GM23338 (cell line): Measurements from ENCODE around the gene RPL22. TPM values are rescaled to one million over a fixed set of nuclear protein-coding genes. Genes with fewer than 3 reads are reported as not detected.

Experiments
- ATAC-seq: fragments of 200-7000 bp; cut with Tn5 transposase; 3 replicates; pipeline ENCODE4 v1.9.1; 2020
- DNase-seq: peaks from one replicate; pipeline ENCODE4 v3.0.0-alpha.2; 2015; ENCODE audit warnings: low spot score
- H2AFZ ChIP-seq: fragments of 200-600 bp; sonication (generic); 2 replicates; pipeline ENCODE4 v1.8.0; 2016; ENCODE audit warnings: antibody characterized with exemption, mild to moderate bottlenecking, moderate library complexity
- H3F3A ChIP-seq: fragments of 200-600 bp; sonication (generic); replicated peaks from 2 replicates; pipeline ENCODE4 v1.8.0; 2017; ENCODE audit warnings: antibody characterized with exemption, mixed run types, low read depth
- H3K27ac ChIP-seq: fragments of 200-600 bp; sonication (generic); 2 replicates; pipeline ENCODE4 v1.6.1; 2016; ENCODE audit warnings: low read depth
- H3K27me3 ChIP-seq: fragments of 200-600 bp; sonication (generic); 2 replicates; pipeline ENCODE4 v1.8.0; 2016; ENCODE audit warnings: mild to moderate bottlenecking, mixed run types, moderate library complexity; ENCODE audit not compliant: insufficient read depth
- H3K36me3 ChIP-seq: fragments of 200-600 bp; sonication (generic); 2 replicates; pipeline ENCODE4 v1.8.0; 2016; ENCODE audit warnings: mild to moderate bottlenecking; ENCODE audit not compliant: insufficient read depth
- H3K4me1 ChIP-seq: fragments of 200-600 bp; sonication (generic); 2 replicates; pipeline ENCODE4 v1.8.0; 2016; ENCODE audit warnings: mild to moderate bottlenecking, moderate library complexity; ENCODE audit not compliant: insufficient read depth
- H3K4me2 ChIP-seq: fragments of 200-600 bp; sonication (generic); 2 replicates; pipeline ENCODE4 v1.7.1; 2017; ENCODE audit warnings: mixed run types
- H3K4me3 ChIP-seq: fragments of 200-600 bp; sonication (generic); 2 replicates; pipeline ENCODE4 v1.6.1; 2016; ENCODE audit warnings: mixed run types
- H3K79me2 ChIP-seq: fragments of 200-600 bp; sonication (generic); replicated peaks from 2 replicates; pipeline ENCODE4 v1.8.0; 2017; ENCODE audit warnings: mild to moderate bottlenecking; ENCODE audit not compliant: insufficient read depth
- H3K9me2 ChIP-seq: fragments of 200-600 bp; sonication (generic); 2 replicates; pipeline ENCODE4 v1.8.0; 2017; ENCODE audit not compliant: insufficient read depth
- H4K20me1 ChIP-seq: fragments of 200-600 bp; sonication (generic); replicated peaks from 2 replicates; pipeline ENCODE4 v1.8.0; 2017; ENCODE audit warnings: mild to moderate bottlenecking; ENCODE audit not compliant: insufficient read depth
- H3K27ac Mint-ChIP-seq: 2 replicates; pipeline ENCODE4 v1.8.0; 2020; ENCODE audit warnings: inconsistent platforms, mild to moderate bottlenecking, moderate library complexity, mixed read lengths
- H3K27me3 Mint-ChIP-seq: 3 replicates; pipeline ENCODE4 v1.8.0; 2022; ENCODE audit warnings: low read depth, mild to moderate bottlenecking, moderate library complexity, mixed read lengths, inconsistent platforms; ENCODE audit not compliant: insufficient read depth, poor library complexity
- H3K36me3 Mint-ChIP-seq: 3 replicates; pipeline ENCODE4 v1.8.0; 2021; ENCODE audit warnings: low read depth, mild to moderate bottlenecking, inconsistent platforms, moderate library complexity, mixed read lengths
- H3K4me1 Mint-ChIP-seq: 3 replicates; pipeline ENCODE4 v1.8.0; 2020; ENCODE audit warnings: mild to moderate bottlenecking, inconsistent platforms, mixed read lengths
- H3K4me3 Mint-ChIP-seq: 3 replicates; pipeline ENCODE4 v1.8.0; 2021; ENCODE audit warnings: moderate library complexity, mild to moderate bottlenecking, inconsistent platforms, mixed read lengths
- H3K9me3 Mint-ChIP-seq: 3 replicates; pipeline ENCODE4 v1.8.0; 2020; ENCODE audit warnings: moderate library complexity, mild to moderate bottlenecking, inconsistent platforms, mixed read lengths
- CREB1 ChIP-seq: fragments of 250-450 bp; sonication (Bioruptor Pico); IDR thresholded peaks from 2 replicates; pipeline ENCODE4 v1.5.0; 2020; ENCODE audit warnings: low read depth, mild to moderate bottlenecking, moderate library complexity
- ETS1 ChIP-seq: IDR thresholded peaks from 2 replicates; pipeline ENCODE4 v1.6.1; 2016; ENCODE audit warnings: antibody characterized with exemption
- EZH2 ChIP-seq: fragments of 200-600 bp; sonication (generic); IDR thresholded peaks from one replicate; pipeline ENCODE4 v1.8.0; 2017; ENCODE audit warnings: antibody characterized with exemption, mild to moderate bottlenecking, low read depth; ENCODE audit not compliant: unreplicated experiment
- EZH2phosphoT487 ChIP-seq: fragments of 200-600 bp; sonication (generic); IDR thresholded peaks from one replicate; pipeline ENCODE4 v1.8.1; 2018; ENCODE audit warnings: antibody characterized with exemption; ENCODE audit not compliant: unreplicated experiment
- JUNB ChIP-seq: IDR thresholded peaks from one replicate; pipeline ENCODE4 v1.6.1; 2016; ENCODE audit warnings: antibody characterized with exemption; ENCODE audit not compliant: unreplicated experiment
- NANOG ChIP-seq: IDR thresholded peaks from 2 replicates; pipeline ENCODE4 v1.6.1; 2016; ENCODE audit warnings: antibody characterized with exemption, borderline replicate concordance
- POLR2AphosphoS5 ChIP-seq: IDR thresholded peaks from 2 replicates; pipeline ENCODE4 v1.6.1; 2016; ENCODE audit warnings: antibody characterized with exemption, low read depth
- STAT1 ChIP-seq: IDR thresholded peaks from one replicate; pipeline ENCODE4 v1.6.1; 2016; ENCODE audit warnings: antibody characterized with exemption; ENCODE audit not compliant: unreplicated experiment
- ZNF114 ChIP-seq: fragments of 250-450 bp; sonication (Bioruptor Pico); IDR thresholded peaks from 2 replicates; pipeline ENCODE4 v1.5.0; 2020; ENCODE audit warnings: mild to moderate bottlenecking, moderate library complexity
- ZNF331 ChIP-seq: fragments of 250-450 bp; sonication (Bioruptor Pico); IDR thresholded peaks from 2 replicates; pipeline ENCODE4 v1.5.0; 2020; ENCODE audit warnings: low read depth, mild to moderate bottlenecking, moderate library complexity
- polyA plus RNA-seq: library from polyadenylated mRNA; unstranded; fragments of >200 nt; fragmentation: Nextera tagmentation; extraction: Ambion mirVana; gene quantifications from 2 replicates; pipeline ENCODE4 v1.2.1, GENCODE V29; 2016
- total RNA-seq: library from RNA; depleted of rRNA; stranded (reverse); fragments of >200 nt; shearing (Covaris generic); gene quantifications from 2 replicates; pipeline ENCODE4 v1.2.3, GENCODE V29; 2014
- TF ChIP-seq, protein P1 (sequence below): fragments of 250-450 bp; sonication (Bioruptor Pico); IDR thresholded peaks from 2 replicates; pipeline ENCODE4 v1.5.0; 2020; ENCODE audit warnings: mild to moderate bottlenecking, moderate library complexity
- TF ChIP-seq, protein P2 (sequence below): IDR thresholded peaks from one replicate; pipeline ENCODE4 v1.6.1; 2018; ENCODE audit warnings: antibody characterized with exemption; ENCODE audit not compliant: unreplicated experiment
- TF ChIP-seq, protein P3 (sequence below), 2 experiments: fragments of 200-600 bp in 1 of 2; sonication (generic) in 1 of 2; conservative IDR thresholded peaks; 2 replicates each; pipeline versions ENCODE4 v1.5.1 to v1.6.1; 2016 to 2017; ENCODE audit warnings: antibody characterized with exemption in 2 of 2, low read depth in 2 of 2, mild to moderate bottlenecking in 2 of 2, moderate library complexity in 1 of 2

Gene RPL22
- total and polyA plus RNA-seq, 2 experiments from 2014 or later = 145 to 818 TPM

DNA sequence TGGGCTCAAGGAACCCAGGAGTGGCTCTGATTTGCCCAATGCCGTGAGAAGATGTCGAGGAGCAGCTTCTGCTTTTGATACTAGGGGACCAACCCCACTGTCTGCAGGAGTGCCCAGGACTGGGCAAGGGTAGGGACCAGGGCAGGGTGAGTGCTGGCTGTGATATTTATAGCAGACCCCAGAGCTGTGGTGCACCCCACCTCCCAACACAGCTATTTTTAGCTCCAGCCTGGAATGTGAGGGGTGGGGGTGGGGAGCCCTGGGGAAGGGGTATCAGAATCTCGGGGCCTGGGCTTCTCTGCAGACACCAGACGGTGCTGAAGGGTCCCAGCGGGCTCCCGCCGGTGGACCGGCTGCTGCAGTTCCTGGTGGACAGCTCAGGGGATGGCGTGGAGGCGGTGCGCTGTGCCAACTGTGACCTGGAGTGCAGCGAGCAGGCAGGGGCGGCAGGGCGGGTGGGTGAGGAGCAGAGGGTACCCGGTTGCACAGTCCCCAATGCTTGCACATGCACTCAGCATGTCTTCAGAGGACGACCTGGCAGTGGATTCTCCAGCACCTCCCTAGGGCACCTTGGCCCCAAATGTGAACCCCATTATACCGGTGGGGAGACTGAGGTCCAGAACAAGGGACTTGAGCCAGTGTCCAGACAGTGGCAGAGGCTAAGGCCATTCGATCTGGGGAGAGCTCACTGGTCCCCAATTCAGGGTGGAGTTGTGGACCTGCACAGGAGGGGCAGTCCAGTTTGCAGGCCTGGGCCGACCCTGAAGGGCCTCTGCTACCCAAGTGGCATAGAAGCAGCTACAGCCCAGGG, 7.9 kb upstream of the RPL22 start:
- Histone ChIP-seq H4K20me1 (no peaks in the 10 kb centered on the region), H3K27me3 (peaks cover 48% of the 10 kb centered on the region), H3K27ac (no peak overlapping the region), H3K4me1 (peaks cover 27% of the 10 kb centered on the region), H3K4me2 (peak overlapping the region; percentile 85), H3K4me3 (peak overlapping the region; percentile 70; the same call in 1 of the 2 replicates), H3F3A (0 out of 2 replicates have a peak, but pooled peaks cover 10% of the 10 kb centered on the region), H3K9me2 (no peaks in the 10 kb centered on the region), H3K36me3 (no peaks in the 10 kb centered on the region), H3K79me2 (no peaks in the 10 kb centered on the region), H2AFZ (no peak overlapping the region)
- no peak for TF ChIP-seq EZH2phosphoT487
- TF ChIP-seq, protein P1, sequence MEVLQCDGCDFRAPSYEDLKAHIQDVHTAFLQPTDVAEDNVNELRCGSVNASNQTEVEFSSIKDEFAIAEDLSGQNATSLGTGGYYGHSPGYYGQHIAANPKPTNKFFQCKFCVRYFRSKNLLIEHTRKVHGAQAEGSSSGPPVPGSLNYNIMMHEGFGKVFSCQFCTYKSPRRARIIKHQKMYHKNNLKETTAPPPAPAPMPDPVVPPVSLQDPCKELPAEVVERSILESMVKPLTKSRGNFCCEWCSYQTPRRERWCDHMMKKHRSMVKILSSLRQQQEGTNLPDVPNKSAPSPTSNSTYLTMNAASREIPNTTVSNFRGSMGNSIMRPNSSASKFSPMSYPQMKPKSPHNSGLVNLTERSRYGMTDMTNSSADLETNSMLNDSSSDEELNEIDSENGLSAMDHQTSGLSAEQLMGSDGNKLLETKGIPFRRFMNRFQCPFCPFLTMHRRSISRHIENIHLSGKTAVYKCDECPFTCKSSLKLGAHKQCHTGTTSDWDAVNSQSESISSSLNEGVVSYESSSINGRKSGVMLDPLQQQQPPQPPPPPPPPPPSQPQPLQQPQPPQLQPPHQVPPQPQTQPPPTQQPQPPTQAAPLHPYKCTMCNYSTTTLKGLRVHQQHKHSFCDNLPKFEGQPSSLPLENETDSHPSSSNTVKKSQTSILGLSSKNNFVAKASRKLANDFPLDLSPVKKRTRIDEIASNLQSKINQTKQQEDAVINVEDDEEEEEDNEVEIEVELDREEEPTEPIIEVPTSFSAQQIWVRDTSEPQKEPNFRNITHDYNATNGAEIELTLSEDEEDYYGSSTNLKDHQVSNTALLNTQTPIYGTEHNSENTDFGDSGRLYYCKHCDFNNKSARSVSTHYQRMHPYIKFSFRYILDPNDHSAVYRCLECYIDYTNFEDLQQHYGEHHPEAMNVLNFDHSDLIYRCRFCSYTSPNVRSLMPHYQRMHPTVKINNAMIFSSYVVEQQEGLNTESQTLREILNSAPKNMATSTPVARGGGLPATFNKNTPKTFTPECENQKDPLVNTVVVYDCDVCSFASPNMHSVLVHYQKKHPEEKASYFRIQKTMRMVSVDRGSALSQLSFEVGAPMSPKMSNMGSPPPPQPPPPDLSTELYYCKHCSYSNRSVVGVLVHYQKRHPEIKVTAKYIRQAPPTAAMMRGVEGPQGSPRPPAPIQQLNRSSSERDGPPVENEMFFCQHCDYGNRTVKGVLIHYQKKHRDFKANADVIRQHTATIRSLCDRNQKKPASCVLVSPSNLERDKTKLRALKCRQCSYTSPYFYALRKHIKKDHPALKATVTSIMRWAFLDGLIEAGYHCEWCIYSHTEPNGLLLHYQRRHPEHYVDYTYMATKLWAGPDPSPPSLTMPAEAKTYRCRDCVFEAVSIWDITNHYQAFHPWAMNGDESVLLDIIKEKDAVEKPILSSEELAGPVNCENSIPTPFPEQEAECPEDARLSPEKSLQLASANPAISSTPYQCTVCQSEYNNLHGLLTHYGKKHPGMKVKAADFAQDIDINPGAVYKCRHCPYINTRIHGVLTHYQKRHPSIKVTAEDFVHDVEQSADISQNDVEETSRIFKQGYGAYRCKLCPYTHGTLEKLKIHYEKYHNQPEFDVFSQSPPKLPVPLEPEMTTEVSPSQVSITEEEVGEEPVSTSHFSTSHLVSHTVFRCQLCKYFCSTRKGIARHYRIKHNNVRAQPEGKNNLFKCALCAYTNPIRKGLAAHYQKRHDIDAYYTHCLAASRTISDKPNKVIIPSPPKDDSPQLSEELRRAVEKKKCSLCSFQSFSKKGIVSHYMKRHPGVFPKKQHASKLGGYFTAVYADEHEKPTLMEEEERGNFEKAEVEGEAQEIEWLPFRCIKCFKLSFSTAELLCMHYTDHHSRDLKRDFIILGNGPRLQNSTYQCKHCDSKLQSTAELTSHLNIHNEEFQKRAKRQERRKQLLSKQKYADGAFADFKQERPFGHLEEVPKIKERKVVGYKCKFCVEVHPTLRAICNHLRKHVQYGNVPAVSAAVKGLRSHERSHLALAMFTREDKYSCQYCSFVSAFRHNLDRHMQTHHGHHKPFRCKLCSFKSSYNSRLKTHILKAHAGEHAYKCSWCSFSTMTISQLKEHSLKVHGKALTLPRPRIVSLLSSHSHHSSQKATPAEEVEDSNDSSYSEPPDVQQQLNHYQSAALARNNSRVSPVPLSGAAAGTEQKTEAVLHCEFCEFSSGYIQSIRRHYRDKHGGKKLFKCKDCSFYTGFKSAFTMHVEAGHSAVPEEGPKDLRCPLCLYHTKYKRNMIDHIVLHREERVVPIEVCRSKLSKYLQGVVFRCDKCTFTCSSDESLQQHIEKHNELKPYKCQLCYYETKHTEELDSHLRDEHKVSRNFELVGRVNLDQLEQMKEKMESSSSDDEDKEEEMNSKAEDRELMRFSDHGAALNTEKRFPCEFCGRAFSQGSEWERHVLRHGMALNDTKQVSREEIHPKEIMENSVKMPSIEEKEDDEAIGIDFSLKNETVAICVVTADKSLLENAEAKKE (CRISPR knock-in tag) = no peak
- no peak for TF ChIP-seq EZH2
- no peak for TF ChIP-seq CREB1 (CRISPR knock-in tag)
- no peak for TF ChIP-seq ETS1
- TF ChIP-seq NANOG = no peak
- TF ChIP-seq, protein P2, sequence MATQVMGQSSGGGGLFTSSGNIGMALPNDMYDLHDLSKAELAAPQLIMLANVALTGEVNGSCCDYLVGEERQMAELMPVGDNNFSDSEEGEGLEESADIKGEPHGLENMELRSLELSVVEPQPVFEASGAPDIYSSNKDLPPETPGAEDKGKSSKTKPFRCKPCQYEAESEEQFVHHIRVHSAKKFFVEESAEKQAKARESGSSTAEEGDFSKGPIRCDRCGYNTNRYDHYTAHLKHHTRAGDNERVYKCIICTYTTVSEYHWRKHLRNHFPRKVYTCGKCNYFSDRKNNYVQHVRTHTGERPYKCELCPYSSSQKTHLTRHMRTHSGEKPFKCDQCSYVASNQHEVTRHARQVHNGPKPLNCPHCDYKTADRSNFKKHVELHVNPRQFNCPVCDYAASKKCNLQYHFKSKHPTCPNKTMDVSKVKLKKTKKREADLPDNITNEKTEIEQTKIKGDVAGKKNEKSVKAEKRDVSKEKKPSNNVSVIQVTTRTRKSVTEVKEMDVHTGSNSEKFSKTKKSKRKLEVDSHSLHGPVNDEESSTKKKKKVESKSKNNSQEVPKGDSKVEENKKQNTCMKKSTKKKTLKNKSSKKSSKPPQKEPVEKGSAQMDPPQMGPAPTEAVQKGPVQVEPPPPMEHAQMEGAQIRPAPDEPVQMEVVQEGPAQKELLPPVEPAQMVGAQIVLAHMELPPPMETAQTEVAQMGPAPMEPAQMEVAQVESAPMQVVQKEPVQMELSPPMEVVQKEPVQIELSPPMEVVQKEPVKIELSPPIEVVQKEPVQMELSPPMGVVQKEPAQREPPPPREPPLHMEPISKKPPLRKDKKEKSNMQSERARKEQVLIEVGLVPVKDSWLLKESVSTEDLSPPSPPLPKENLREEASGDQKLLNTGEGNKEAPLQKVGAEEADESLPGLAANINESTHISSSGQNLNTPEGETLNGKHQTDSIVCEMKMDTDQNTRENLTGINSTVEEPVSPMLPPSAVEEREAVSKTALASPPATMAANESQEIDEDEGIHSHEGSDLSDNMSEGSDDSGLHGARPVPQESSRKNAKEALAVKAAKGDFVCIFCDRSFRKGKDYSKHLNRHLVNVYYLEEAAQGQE = no peak
- TF ChIP-seq JUNB = no peak
- no peak for TF ChIP-seq POLR2AphosphoS5
- TF ChIP-seq, protein P3, sequence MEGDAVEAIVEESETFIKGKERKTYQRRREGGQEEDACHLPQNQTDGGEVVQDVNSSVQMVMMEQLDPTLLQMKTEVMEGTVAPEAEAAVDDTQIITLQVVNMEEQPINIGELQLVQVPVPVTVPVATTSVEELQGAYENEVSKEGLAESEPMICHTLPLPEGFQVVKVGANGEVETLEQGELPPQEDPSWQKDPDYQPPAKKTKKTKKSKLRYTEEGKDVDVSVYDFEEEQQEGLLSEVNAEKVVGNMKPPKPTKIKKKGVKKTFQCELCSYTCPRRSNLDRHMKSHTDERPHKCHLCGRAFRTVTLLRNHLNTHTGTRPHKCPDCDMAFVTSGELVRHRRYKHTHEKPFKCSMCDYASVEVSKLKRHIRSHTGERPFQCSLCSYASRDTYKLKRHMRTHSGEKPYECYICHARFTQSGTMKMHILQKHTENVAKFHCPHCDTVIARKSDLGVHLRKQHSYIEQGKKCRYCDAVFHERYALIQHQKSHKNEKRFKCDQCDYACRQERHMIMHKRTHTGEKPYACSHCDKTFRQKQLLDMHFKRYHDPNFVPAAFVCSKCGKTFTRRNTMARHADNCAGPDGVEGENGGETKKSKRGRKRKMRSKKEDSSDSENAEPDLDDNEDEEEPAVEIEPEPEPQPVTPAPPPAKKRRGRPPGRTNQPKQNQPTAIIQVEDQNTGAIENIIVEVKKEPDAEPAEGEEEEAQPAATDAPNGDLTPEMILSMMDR (conservative IDR thresholded peaks at IDR 0.05; ENCODE audit: low read depth in 2 of 2) = no peak
- TF ChIP-seq ZNF114 (CRISPR knock-in tag) = no peak
- no peak for TF ChIP-seq ZNF331
- no peak for TF ChIP-seq STAT1
- no peaks in the 10 kb centered on the region; the same call in 2 of the 3 replicates for H3K9me3 Mint-ChIP-seq
- H3K36me3 Mint-ChIP-seq = no peaks in the 10 kb centered on the region
- H3K27me3 Mint-ChIP-seq = peaks cover 43% of the 10 kb centered on the region
- ATAC-seq = no peak
- DNase-seq = no peak
- H3K4me3 Mint-ChIP-seq = peak overlapping the region; percentile 56; the same call in 2 of the 3 replicates
- H3K27ac Mint-ChIP-seq = no peak overlapping the region
- peaks cover 24% of the 10 kb centered on the region for H3K4me1 Mint-ChIP-seq
